AG08395 (cell line): Measurements from ENCODE around the gene LPAR2.
"Not testable (repeated sequence)": the region's sequence is repeated elsewhere in the genome, so short reads cannot be mapped to it uniquely, and the experiment has no call there.

Source experiments
- DNase-seq: peaks from one replicate; pipeline ENCODE4 v3.0.0; 2012; ENCODE audit warnings: mixed read lengths, low spot score

The LPAR2 gene

DNA sequence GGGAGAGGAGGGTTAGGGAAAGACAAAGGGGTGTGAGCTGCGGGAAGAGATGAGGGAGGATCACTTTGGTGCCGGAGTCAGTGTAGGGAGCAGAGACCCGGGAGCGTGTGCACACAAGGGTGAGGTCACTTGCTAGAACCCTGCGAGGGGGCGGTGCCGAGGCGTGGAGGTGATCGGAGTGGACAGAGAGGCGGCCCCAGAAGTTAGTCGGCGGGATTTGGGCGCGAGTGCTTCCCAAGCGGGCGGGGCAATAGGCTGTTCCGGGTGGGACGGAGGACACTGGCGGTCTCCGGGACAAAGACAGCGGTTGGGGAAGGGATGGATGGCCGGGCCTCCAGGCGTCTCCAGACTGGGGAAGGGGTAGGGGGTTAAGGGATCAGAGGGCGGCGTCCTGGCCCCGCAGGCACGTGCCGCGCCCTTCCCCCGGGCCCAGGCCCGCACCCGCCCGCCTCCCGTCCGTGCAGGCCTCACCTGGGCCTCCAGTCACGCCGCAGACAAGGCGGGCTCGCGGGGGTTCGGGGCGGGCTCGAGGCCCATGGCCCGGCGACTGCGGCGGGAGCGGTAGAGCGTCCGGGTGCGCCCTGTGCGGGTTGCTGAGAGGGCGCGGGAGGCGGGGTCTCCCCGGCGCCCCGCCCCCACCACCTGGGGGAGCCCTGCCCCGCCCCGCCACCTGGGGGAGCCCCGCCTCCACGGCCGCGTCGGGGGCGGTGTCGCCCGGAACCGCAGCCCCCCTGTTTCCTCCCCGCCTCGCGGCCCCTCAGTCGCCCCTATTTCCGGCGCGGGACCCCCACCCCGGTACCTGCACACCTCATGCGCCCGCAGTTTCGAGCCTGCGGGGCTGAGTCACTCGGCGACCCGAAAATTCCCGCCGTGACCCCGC is at the start of gene LPAR2:
Gene LPAR2, minus strand, starts transcription at position 600 of the 880 bp plus-strand sequence. CDS start 945 bp downstream, outside the sequence.
- DNase-seq = peak; percentile 41

DNA sequence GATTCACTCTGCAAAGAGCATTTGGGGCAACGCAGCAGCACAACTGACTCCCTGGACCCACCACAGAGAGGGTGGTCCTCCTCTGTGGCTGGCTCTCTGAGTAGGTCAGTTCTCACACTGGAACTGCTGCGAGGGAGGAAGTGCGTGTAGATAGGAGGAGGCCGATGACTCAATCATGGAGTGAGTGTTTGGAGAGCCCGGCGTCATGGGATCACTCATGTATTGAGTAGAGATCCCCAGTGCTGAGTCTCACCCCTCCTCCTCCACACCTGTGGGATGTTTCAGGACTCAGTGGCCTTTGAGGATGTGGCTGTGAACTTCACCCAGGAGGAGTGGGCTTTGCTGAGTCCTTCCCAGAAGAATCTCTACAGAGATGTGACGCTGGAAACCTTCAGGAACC is 49.6 kb upstream of the LPAR2 start:
- no peak for DNase-seq

DNA sequence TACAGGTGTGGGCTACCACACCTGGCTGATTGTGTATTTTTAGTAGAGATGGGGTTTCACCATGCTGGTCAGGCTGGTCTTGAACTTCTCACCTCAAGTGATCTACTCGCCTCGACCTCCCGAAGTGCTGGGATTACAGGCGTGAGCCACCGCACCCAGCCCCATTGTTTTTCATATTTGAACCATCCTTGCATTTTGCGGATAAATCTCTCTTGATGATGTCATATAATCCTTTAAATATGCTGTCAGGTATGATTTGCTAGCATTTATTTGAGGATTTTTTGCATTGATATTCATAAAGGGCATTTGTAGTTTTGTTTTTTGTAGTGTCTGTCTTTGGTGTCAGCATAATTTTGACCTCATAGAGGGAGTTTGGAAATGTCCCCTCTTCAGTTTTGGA is 46.3 kb upstream of the LPAR2 start:
- no peak for DNase-seq

DNA sequence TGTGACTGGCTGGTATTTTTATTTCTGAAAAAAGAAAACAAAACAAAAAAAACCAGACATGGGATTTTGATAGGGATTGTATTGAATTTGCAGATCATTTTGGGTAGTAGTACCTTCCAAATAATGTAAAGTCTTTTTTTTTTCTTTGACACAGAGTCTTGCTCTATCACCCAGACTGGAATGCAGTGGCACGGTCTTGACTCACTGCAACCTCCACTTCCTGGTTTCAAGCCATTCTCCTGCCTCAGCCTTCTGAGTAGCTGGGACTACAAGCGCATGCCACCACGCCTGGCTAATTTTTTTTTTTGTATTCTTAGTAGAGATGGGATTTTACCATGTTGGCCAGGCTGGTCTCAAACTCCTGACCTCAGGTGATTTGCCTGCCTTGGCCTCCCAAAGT is 44.8 kb upstream of the LPAR2 start:
- DNase-seq = no peak

DNA sequence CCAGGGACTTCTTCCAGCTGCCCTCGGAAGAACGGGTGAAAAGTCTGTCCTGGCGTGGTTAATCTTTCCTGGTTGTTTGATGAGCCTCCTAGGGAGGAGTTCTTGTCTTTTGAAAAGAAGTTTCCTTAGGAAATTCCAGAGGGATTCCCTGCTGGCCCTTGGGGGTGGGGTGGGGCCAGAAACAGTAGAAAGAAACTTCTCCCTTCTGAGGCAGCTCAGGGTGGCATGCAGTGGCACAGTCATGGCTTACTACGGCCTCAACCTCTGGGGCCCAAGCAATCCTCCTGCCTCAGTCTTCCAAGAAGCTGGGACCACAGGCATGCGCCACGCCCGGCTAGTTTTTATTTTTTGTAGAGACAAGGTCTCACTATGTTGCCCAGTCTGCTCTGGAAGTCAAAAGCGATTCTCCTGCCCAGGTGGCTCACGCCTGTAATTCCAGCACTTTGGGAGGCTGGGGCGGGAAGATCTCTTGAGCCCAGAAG is 42.1 kb upstream of the LPAR2 start:
- DNase-seq = no peak

DNA sequence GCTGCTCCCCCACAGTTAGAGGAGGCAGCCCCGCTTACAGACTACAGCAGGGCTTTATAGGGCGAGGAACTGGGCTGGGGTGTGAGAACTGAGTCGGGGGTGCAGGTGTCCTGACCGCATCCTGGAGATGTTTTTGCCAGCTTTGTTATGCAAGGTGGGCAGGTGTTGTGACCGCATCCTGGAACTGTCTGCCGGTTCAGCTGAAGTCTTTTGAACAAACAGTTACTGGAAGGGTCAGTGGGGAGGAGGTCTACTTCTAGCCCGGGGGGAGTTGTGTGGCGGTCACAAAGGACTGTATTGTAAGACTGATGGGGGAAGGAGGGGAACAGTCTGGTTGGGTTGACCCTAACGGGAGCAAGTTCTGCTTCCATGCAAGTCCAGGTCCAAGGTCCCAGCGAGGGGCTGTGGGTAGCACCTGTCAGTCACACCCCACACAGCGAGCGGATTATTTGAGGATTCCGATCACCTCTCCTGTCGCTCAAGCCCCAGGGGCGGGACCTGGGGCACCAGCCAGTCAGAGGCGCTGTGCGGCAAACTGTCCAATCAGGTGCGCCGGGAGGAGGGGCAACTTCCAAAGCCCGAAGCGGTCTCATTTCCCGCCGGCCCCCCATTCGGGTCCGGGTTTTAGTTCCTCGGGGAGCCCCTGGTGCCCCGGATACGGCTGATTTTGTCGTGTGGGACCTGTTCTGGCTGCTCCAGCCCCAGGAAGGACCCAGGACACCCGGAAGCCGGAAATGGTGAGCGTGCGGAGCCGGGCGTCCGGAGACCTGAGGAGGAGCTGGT is 40.4 kb upstream of the LPAR2 start, which contains the start of gene ZNF101:
Gene ZNF101, plus strand, starts transcription at position 610 of the 783 bp plus-strand sequence. Its CDS starts 125 bp downstream, at position 735.
- peak; percentile 95 for DNase-seq

DNA sequence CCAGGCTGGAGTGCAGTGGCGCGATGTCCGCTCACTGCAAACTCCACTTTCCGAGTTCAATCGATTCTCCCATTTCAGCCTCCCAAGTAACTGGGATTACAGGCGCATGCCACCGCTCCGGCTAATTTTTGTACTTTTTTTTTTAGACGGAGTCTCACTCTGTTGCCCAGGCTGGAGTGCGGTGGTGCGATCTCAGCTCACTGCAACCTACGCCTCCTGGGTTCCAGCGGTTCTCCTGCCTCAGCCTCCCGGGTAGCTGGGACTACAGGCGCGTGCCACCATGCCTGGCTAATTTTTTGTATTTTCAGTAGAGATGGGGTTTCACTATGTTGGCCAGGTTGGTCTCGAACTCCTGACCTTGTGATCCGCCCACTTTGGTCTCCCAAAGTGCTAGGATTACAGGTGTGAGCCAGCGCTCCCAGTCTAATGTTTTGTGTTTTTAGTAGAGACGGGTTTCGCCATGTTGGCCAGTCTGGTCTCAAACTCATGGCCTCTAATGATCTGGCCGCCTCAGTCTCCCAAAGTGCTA is 37.5 kb upstream of the LPAR2 start:
- DNase-seq = not testable (repeated sequence)

DNA sequence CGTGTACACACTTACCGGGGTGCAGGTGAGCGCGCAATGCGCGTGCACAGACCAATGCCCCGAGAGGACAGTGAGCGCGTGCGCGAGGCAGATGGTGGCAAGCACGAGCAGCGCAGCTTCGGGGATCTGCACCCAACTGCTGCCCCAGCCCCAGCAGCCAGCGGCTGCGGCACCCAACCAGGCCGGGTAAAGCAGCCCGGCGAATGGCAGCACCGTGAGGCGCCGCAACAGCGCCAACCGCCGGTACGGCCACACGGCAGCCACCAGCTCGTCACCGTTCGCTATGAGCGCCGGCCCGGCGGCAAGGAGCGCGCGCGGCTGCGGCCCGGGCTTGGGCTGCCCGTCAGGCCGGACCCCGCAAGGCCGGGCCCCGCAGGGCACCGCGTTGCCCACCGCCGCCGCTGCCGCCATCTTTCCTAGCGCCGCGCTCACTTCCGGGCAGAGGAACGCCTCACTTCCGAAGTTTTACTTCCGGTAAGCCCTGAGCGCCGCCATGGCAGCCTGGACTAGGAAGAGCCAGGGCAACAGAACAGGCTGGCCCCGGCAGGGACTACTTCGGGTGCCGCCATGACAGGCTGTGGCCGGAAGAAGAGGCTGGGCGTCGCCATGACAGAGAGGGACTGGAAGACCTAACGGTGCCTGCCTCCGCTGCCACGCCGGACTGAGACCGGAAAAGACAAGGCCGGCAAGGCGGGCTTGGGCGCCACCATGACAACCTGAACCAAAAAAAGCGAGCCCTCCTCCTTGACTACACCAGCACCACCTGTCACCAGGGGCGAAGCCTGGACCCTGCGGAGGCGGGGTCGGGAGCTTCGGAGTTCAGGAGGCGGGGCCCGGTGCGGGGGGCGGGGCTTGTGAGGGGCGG is 35.5 kb upstream of the LPAR2 start, which contains the start of gene ATP13A1:
Gene ATP13A1, minus strand, starts transcription at position 421 of the 865 bp plus-strand sequence. Its CDS starts 10 bp downstream, at position 411.
- peak; percentile 93 for DNase-seq

DNA sequence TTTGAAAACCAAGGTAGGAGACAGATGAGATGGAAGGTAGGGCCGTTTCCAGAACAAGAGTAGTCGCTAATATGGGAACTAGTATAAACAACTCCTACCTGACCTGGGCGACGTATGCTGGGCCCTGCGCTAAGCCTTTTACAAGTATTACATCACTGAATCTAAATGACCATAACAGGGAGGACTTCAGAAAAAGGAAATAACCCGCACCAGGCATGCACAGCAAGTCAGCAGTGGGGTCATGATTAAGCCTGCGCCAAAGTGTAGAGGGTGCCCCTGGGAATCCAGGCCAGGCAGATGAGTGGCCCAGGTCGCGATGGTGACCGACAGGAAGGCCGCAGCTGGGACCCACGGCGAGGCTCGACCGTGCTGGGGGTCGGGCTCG is 34.8 kb upstream of the LPAR2 start:
- no peak for DNase-seq

DNA sequence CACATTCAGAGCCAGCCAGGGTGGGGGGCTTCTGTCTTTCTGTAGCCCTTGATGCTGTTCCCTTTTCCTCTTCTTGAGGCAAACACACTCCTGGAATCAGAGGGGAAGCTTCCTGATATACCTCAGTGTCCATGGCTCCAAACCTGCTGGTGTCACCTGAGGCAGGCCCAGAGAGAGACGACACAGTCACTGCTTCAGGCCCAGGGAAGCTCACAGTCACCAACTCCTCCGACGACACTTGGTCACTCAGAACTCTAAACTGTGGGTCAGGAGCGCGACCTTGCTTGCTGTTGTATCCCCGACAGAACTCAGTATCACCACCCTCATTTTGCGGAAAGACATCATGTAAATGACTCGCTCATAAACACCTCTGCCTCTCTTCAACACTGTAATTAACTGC is 34.3 kb upstream of the LPAR2 start:
- no peak for DNase-seq

DNA sequence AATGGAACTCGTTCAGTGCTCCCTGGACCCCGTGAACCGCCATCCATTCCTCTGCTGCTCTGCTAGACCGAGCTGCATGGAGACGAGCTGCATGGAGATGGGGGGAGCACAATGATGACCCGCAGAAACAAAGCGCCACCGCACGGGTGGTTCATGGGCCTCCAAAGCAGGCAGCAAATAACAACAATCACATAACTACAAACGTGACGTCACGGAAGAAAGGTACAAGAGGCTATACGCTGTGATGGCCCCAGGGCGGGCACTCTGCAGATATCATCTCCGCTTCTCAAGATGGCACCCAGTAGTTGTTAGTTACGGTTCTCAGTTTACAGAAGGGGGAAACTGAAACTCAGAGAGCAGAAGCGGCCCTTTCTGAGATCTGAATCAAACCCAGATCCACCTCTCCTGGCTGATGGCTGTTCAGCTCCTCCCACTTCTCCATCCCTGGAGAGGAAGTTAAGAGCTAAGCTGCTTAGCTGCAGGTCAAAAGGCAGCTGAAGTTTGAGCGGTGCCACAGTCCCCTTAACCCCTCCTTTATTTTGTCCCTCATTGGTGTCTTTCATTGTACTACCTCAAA is 33.7 kb upstream of the LPAR2 start:
- no peak for DNase-seq

DNA sequence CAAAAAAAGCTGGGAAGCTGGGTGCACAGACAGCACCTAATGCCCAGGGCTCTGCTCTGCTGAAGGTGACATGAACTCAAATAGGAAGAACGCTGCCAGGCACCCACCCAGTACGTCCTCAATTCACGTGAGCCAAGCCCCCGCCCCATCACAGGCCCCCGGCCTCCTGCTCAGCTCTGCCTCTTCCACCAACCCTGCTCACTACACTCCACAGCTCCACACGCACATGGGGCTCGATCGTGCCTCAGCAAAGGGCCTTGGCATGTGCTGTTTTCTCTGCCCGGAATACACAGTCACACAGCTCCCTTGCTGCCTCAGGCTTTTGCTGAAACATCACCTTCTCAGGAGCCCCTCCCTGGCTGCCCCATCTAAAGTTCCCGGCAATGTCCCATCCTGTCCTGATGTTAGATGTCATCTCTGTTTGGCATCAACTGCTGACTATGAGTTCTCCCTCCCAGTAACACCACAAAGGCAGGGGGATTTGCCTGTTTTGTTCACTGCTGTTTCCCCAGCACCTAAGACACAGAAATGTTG is 33.2 kb upstream of the LPAR2 start:
- DNase-seq = no peak

DNA sequence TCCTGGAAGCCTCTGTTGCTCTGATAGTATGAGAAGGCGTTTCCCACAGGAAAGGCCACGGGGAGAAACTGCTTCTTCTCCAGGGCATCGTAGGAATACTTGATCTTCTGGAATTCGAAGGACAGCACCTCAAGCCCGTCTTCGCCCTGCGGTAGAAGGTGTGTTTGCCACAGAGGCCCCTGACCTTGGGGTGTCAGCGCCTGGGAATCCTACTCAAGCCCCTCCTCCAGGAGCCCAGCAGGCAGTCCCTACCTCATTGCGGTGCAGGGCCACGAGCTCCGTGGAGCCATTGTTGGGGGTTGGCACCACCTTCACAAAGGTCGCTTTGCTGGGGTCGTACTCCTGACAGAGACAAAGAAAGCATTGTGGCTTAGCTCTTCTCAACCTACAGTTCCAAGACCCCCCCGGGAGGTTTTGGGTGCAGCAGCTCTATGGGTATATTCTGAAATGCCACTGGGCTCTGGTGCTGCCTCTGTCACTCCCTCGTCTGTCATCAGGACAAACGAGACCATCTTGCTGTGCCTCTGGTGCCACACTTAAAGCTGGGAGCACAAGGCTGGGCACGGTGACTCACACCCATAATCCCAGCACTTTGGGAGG is 31.7 kb upstream of the LPAR2 start:
- no peak for DNase-seq

DNA sequence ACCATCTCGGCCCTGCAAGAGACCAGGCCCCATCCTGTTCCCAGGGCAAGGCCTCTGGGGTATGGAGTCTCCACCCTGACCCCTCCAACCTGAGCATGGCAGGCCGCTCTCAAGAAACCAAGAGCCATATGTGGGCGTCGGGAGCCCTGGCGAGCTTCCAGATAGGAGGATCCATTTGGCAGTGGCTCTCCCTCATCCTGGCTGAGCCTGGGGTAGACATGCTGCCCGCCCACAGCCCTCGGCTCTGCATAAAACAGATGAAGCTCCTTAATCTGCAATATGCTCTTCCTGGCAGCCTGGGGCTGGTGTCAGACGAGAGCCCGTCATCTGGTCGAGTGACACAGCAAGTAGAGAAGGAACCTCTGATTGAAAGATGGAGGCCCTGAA is 29.4 kb upstream of the LPAR2 start:
- no peak for DNase-seq

DNA sequence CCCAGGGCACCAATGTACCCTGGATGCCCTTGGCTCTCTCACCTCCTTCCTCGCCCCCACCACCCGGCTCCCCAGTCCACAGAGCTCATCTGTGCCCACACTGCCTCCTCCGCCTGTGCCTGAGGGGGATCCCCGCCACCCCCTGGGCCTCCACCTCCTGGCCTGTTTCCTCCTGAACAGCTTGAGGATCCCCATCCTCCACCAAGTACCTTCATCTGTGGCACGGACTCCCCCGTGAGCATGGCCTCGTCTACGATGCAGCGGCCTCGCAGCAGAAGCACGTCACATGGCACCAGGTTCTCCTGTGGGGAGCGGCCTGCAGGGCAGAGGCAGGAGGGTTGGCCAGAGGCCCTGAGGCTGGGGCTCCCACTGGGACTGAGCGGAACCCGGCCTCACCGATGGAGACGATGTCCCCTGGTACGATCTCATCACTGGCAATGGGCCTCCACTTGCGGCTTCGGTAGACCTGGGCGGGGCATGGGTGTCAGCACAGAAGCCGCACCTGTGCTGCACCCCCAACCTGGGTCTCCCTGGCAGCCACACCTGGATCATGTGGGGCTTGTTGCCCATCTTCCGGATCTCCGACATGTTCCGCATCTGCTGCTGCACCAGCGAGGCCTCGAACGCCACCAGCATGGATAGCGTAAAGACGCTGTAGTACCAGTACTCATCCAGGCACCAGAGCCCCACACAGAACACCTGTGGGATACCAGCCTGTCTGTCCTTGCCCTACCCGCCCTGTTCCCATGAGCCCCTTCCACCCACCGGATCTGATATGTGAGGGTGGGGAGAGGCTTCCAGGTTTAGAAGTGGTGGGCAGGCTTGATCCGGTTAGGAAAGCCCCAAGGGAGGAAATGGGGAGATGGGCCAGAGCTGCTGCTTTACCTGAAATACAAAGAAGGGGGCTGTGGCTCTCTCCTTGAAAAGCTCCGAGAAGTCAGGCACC is 28.7 kb upstream of the LPAR2 start:
- DNase-seq = no peak

DNA sequence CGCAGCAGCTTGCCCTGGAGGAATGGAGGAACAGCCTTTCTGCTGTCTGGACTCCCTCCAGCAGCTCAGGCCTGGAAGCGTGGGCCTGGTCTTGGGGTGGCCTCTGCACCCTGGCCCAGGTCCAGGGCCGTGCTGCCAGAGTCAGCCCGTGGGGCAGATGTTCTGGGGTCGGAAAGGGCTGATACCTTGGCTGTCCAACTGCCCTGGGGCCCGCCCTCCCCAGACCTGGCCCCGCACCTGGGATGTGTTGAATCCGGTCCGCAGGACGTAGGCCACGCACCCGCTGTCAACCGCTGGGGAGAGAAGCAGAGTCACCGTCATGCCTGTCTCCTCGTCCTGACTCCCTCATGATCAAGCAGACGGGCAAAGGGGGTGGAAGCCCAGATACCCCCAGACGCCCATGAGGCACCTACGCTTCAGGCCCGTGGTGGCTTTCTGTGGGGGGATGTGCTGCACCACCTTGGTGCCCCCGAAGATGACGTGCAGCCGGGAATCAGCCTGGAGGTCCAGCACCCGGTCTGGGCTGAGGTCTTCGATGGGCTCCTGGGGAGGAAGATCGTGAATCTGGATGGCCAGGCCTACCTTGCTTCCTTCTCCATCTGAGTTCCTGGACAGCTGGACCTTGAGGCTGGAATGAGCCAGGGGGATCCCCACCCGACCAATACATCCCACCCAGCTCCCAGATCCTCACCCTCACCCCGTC is 27.8 kb upstream of the LPAR2 start:
- no peak for DNase-seq

DNA sequence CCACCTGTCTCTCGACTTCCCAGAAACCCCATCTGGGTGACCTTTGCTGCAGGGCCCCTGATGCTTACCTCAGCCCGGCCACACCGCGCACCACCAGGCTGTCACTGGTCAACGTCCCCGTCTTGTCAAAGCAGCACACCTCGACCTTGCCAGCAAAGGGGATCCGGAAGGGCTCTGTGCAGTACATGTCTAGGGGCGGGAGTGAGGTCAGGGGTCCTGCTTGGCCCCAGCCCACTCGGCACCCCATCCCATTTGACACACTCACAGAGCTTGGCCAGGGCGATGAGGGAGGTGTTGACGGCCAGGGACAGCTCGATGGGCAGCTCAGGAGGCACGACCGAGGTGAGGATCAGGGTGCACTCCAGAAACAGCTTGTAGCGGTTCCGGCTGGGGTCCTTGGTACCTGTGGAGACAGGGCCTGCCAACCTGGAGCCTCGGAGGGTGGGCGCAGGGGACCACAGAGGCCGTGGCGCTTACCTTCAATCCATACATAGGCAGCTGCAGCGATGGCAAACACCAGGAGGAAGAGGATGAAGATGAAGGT is 27.1 kb upstream of the LPAR2 start:
- no peak for DNase-seq

DNA sequence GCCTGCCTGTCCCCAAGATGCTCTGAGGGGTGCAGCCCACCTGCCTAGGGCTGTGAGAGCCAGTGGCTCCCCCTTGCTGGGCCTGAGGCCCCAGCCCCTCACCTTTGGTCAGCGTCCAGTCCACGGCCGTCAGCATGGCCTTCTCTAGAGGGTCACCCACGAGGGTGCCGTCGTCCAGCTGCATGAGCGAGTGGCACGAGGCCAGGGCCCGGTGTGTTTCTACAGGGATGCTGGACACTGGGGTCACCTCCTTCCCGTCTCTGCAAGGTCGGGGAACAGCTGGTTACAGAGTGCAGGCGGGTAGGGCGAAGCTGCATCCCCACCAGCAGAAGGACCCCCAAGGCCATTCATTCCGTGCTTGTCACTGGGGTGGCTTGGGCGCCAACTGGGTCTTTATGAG is 26.4 kb upstream of the LPAR2 start:
- DNase-seq = no peak
